ENCODE measurements around the gene QPCTL. TPM values are rescaled to one million over a fixed set of nuclear protein-coding genes. Genes with fewer than 3 reads are reported as not detected.
A peak's percentile ranks its signal among the peaks of the same experiment; 100 is the strongest.

QPCTL gene
- total and polyA plus RNA-seq, 9 of the 15 experiments (the other 6 are each of a cell fraction or from before 2014, with no cell fraction given), result 0.99 to 31.3 (median 12.7) TPM

GRCh38 chr19:45730368-45731288, 38.2 kb downstream of the QPCTL start, which contains the start of gene FBXO46 (continued):
- TF ChIP-seq NR0B1 (IDR thresholded peaks at IDR 0.05; ENCODE audit: partially characterized antibody), result no peak
- peak; percentile 85 for TF ChIP-seq RB1 (IDR thresholded peaks at IDR 0.05; ENCODE audit: low read depth)
- no peak for TF ChIP-seq ZNF41 (CRISPR knock-in tag; conservative IDR thresholded peaks at IDR 0.05)
- no peak for TF ChIP-seq ATF4 (CRISPR knock-in tag; IDR thresholded peaks at IDR 0.05)
- peak; percentile 11 for TF ChIP-seq BRD9 (IDR thresholded peaks at IDR 0.05; ENCODE audit: low read depth, partially characterized antibody)
- TF ChIP-seq RBM25 (IDR thresholded peaks at IDR 0.05; ENCODE audit: low read depth, low read length, severe bottlenecking), result no peak
- no peak for TF ChIP-seq RBM15 (IDR thresholded peaks at IDR 0.05; ENCODE audit: insufficient read depth, low read length)
- TF ChIP-seq ELK3 (CRISPR knock-in tag; IDR thresholded peaks at IDR 0.05), result no peak
- no peak for TF ChIP-seq HNRNPK (IDR thresholded peaks at IDR 0.05; ENCODE audit: low read depth, low read length, poor library complexity, severe bottlenecking)
- TF ChIP-seq ZNF407 (IDR thresholded peaks at IDR 0.05; ENCODE audit: low read depth), result peak; percentile 35; the same call in 1 of the 2 replicates
- 0 out of 2 replicates have a peak, but pooled peaks have one; percentile 20 for TF ChIP-seq HBP1 (CRISPR knock-in tag; IDR thresholded peaks at IDR 0.05)

Data from K562 (cell line).